HG03354 (cell line): ENCODE measurements around the gene LEFTY1.

Experiments used
- ATAC-seq: cut with Tn5 transposase; IDR thresholded peaks from one replicate; pipeline ENCODE4 v1.9.1; 2021; ENCODE audit warnings: mild to moderate bottlenecking; ENCODE audit not compliant: unreplicated experiment, poor library complexity, severe bottlenecking

The LEFTY1 gene

GRCh38 chr1:225917536-225917935 is 28.6 kb upstream of the LEFTY1 start:
- no peak for ATAC-seq

DNA sequence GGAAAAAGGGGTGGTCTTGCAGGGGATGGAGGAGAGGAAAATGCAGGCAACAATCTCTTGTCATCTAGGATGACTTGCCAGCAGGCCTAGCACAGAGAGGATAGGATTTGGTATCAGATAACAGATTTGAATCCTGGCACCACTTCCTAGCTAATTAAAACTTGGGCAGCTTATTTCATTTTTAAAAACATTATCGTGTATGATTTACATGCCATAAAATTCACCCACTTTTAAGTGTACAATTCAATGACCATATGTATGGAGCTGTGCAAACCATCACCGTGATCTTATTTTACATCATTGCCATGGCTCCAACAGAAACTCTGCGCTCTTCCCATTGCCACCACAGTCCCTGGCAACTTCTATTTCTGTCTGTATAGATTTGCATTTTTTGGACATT is 28.2 kb upstream of the LEFTY1 start:
- no peak for ATAC-seq

GRCh38 chr1:225915538-225915991 is 26.6 kb upstream of the LEFTY1 start:
- no peak for ATAC-seq

GRCh38 chr1:225914947-225915346 is 26.0 kb upstream of the LEFTY1 start:
- no peak for ATAC-seq

GRCh38 chr1:225914391-225914790 is 25.4 kb upstream of the LEFTY1 start:
- no peak for ATAC-seq

GRCh38 chr1:225911191-225912130 is 22.5 kb upstream of the LEFTY1 start:
- ATAC-seq, result peak; percentile 89

DNA sequence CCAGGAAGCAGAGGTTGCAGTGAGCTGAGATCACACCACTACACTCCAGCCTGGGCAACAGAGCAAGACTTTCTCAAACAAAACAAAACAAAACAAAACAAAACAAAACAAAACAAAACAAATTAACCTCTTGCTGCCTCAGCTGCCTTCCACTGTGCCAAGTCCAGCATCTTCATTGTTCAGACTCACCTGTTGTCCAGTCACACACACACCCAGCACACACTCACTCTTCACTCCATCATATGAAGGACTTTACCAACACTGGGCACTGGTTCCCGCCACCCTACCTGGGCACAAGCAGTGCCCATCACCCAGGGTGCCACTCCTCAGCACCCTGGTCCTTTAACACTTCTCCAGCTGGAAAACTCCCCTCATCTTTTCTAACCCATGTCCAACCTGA is 20.5 kb upstream of the LEFTY1 start:
- no peak for ATAC-seq

GRCh38 chr1:225908773-225909172 is 19.8 kb upstream of the LEFTY1 start:
- ATAC-seq, result no peak

DNA sequence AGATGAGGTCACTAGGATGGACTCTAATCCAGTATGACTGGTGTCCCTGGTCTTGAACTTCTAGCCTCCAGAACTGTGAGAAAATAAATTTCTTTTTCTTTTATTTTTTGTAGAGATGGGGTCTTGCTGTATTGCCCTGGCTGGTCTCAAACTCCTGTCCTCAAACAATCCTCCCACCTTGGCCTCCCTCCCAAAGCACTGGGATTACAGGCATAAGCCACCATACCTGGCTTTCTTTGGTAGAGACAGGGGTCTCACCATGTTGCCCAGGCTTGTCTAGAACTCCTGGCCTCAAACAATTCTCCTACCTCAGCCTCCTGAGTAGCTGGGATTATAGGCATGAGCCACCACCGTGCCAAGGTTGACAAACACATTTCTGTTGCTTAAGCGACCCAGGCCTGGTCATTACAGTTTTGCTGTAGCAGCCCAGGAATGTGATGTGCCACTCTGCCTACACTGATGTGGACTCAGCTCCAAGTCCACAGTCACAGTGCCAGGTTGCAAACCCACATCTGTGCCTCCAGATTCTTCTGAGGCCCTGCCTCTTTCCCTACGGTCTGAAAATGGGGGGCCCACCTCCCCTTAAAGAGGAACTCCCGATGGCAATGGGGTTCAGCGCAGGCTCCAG is 19.2 kb upstream of the LEFTY1 start:
- ATAC-seq, result no peak

GRCh38 chr1:225907341-225907740 is 18.4 kb upstream of the LEFTY1 start:
- no peak for ATAC-seq

- no peak for ATAC-seq
Measured at GRCh38 chr1:225906467-225906866, 17.5 kb upstream of the LEFTY1 start.

DNA sequence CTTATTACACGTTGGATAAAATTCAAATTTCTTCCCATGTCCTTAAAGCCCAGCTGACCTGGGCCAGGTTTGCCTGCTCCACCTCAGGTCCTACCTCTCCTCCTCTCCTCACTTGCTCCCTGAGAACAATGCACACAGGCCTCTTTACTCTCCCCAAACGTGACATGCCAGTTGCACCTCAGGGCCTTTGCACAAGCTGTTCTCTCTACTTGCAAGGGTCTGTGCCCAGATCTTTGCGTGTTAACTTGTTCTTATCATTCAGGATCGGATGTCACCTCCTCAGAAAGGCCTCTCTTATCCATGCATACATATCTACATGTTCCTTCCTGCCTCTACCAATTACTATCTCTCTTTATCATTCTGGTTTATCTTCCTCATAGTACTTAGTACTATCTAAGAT is 14.7 kb upstream of the LEFTY1 start:
- ATAC-seq, result no peak

DNA sequence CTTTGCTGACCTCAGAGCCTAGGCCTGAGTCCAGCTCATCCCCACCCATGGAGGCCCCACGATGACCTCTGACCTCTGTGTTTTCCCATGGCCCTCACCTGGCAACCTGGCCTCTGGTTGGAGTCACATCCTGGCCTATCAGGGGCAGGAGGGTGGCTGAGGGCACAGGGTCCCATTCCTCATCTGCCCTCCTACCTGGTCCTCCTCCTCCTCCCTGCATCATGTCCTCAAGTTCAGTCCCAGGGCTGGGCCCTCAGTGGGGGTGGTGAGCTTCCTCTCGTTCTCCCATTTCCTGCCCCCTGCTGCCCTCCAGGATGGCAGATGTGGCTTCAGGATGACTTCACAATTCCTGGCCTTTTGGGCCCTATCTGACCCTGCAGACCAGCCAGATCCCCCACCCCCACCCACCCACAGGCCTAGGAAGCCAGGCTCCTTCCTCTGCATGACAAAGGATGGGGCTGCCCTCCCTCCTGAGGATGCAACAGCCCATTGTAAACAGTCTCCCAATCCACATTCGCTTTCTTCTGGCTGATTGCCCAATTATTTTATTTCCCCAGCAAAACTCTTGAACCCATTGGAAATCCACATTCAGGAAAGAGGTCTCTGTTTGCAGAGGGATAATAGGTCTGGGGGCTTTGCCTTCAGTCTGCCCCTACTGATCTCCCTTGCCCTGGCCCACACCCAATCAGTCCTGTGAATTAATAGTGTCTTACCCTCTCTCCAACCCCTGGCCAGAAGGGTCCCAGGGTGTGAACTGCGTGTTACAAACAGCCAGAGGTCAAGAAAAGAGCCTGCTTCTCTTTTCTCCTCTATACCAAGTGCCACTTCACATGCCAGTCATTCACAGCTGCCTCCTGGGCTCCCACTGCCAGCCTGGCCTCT is 10.3 kb upstream of the LEFTY1 start:
- no peak for ATAC-seq

DNA sequence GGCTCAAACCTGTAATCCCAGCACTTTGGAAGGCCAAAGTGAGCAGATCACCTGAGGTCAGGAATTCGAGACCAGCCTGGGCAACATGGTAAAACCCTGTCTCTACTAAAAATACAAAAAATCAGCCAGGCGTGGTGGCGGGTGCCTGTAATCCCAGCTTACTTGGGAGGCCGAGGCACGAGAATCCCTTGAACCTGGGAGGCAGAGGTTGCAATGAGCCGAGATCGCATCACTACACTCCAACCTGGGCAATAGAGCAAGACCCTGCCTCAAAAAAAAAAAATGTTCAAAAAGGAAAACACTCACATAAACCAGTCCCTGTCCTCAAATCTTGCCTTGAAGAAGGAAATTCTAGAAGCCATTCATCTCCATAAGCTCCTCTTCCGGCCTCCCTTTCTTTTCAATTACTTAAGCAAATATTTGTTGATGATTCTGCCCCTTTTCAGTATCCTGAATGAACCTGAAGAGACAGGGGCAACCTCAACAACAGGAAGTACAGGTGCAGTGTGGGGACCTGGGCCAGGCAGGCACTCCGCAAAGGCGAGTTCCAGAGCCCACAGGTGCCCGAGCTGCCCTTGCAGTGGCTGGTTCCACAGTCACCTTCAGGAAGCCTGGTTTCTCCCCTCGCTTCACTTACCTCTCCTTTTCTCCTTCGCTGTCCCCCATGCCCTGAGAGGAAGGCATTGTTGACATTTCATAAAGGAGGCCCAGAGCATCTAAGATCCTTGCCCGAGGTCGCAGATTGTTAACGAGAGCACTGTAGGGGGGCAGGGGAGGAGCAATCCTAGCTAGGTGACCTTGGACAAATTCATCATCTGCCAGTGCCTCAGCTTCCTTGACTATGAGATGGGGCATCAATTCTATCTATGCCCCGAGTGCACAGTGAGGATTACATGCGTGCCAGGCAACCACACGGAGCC is 8.9 kb upstream of the LEFTY1 start:
- ATAC-seq, result no peak

GRCh38 chr1:225896937-225897549 is 8.1 kb upstream of the LEFTY1 start:
- peak; percentile 100 for ATAC-seq

DNA sequence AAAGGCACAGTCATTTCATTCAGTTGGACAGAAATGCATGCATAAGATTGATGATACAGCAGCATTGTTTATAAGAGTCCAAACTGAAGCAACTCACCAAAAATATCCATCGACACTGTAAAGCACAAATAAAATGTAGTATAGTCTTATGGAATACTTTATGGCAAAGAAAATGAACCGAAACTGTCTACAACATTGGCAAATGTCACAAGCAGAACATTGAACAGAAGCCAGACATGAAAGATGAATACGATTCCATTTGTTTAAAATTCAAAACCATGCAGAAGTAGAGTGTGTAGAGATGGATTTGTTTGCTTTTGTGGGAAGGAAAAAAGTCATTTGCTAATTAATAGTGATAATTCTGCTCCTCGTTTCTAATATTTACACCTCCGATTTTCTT is 7.5 kb upstream of the LEFTY1 start:
- no peak for ATAC-seq

DNA sequence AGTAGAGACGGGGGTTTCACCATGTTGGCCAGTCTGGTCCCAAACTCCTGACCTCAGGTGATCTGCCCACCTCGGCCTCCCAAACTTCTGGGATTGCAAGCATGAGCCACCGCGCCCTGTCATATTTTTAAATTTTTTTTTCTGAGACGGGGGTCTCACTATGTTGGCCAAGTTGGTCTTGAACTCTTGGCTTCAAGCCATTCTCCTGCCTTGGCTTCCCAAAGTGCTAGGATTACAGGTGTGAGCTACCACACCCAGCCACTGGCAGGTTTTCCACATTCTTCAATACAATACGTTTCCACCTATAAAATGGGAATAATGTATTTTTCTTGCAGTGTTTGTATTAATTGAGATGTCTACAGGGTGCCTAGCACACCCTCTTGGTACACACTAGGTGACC is 3.4 kb upstream of the LEFTY1 start:
- ATAC-seq, result no peak

GRCh38 chr1:225891229-225891972 is 2.5 kb upstream of the LEFTY1 start:
- no peak for ATAC-seq
